Transverse colon (tissue), 3 donors: ENCODE measurements around the gene IPO5.

Experiments
- POLR2A ChIP-seq: fragments of 450-650 bp; IDR thresholded peaks from one replicate; pipeline ENCODE4 v1.6.1; 2016; ENCODE audit warnings: antibody characterized with exemption, mild to moderate bottlenecking, moderate library complexity
- TF ChIP-seq, protein P1 (sequence below), 5 experiments: fragments of 200-600 bp in 3 of 5; fragments of 450-650 bp in 2 of 5; sonication (generic) in 3 of 5; IDR thresholded peaks; 1 replicate in 2 of 5; 2 replicates in 3 of 5; pipeline ENCODE4 v1.5.1; 2016 to 2017; ENCODE audit warnings: antibody characterized with exemption in 5 of 5, inconsistent platforms in 3 of 5, mild to moderate bottlenecking in 2 of 5, moderate library complexity in 1 of 5

DNA sequence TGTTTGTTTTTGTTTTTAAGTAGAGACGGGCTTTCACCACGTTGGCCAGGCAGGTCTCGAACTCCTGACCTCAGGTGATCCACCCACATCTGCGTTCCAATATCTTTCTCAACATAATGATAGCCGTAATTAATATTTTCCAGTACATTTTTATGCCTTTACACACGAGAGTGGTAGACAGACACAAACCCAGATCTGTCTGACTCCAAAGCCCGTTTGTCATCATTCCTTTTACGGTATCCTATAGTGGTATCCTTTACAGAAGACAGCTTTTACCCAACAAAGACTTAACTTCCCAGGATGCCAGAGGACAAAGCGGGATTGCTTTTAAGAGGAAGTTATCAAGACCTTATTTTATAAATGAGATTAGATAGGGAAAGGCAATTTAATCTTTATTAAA lies 59.8 kb downstream of the IPO5 start:
- TF ChIP-seq, protein P1, sequence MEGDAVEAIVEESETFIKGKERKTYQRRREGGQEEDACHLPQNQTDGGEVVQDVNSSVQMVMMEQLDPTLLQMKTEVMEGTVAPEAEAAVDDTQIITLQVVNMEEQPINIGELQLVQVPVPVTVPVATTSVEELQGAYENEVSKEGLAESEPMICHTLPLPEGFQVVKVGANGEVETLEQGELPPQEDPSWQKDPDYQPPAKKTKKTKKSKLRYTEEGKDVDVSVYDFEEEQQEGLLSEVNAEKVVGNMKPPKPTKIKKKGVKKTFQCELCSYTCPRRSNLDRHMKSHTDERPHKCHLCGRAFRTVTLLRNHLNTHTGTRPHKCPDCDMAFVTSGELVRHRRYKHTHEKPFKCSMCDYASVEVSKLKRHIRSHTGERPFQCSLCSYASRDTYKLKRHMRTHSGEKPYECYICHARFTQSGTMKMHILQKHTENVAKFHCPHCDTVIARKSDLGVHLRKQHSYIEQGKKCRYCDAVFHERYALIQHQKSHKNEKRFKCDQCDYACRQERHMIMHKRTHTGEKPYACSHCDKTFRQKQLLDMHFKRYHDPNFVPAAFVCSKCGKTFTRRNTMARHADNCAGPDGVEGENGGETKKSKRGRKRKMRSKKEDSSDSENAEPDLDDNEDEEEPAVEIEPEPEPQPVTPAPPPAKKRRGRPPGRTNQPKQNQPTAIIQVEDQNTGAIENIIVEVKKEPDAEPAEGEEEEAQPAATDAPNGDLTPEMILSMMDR (IDR thresholded peaks at IDR 0.05) = no peak
- TF ChIP-seq POLR2A = no peak
